Ramos (cell line): ENCODE results near the gene CD81.

ENCODE experiments used
- in situ Hi-C: fragments of 300-500 bp; cut with MboI; formaldehyde crosslinking; loops from one replicate; pipeline ENCODE4 v1.14.3; 2022; ENCODE audit warnings: low sequenced_read_pairs; ENCODE audit not compliant: unreplicated experiment

Gene CD81

GRCh38 chr11:2399488-2400068 lies 22.5 kb downstream of the CD81 start:
- in situ Hi-C loops: loop anchor here (25.0 kb wide), 1 partner anchor 1587 kb away; the partner anchor contains the start of genes PIDD1, PNPLA2 and RPLP2

- in situ Hi-C loops: no loop called here
These were observed 23.1 kb downstream of the CD81 start, which contains the start of gene TSSC4 for GRCh38 chr11:2400069-2400761. Gene TSSC4, plus strand, starts transcription at chr11:2400750. Its CDS starts 1,884 bp downstream, at chr11:2402634.

DNA sequence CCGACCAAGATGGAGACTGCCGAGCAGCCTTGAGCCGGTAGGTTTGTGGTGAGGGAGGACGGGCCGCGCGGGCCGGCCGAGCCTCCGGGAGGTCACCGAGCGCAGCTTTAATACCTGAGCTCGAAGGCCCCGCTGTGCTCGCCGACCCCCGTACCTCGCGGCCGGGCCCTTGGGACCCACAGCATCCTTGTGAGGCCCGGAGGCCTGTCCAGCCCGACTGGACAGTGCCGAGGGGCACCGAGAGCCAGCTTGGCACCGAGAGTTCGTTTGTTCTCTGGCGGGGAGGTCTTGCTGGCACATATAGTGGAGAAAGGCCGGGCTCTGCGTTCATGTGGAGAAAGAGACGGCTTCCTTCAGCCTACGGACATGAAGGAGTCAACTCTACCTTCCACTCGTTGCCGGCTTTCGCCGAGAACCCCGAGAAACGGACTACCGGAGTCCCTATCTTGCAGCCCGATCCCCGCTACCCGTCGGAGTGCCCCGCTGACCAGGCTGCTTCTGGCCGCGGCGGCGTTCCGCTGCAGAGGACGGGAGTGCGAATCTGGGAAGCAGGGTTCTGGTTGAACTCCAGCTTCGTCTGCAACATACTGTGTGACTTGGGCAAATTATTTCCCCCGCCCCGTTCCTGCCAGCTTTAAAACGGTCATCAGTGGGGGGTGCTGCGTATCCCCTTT lies 23.8 kb downstream of the CD81 start:
- in situ Hi-C loops: no loop called here

GRCh38 chr11:2401436-2401984 lies 24.4 kb downstream of the CD81 start:
- in situ Hi-C loops: no loop called here

GRCh38 chr11:2402106-2402505 lies 25.0 kb downstream of the CD81 start:
- in situ Hi-C loops: no loop called here

DNA sequence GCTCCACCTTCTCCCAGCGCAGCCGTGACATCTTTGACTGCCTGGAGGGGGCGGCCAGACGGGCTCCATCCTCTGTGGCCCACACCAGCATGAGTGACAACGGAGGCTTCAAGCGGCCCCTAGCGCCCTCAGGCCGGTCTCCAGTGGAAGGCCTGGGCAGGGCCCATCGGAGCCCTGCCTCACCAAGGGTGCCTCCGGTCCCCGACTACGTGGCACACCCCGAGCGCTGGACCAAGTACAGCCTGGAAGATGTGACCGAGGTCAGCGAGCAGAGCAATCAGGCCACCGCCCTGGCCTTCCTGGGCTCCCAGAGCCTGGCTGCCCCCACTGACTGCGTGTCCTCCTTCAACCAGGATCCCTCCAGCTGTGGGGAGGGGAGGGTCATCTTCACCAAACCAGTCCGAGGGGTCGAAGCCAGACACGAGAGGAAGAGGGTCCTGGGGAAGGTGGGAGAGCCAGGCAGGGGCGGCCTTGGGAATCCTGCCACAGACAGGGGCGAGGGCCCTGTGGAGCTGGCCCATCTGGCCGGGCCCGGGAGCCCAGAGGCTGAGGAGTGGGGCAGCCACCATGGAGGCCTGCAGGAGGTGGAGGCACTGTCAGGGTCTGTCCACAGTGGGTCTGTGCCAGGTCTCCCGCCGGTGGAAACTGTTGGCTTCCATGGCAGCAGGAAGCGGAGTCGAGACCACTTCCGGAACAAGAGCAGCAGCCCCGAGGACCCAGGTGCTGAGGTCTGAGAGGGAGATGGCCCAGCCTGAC lies 26.0 kb downstream of the CD81 start:
- in situ Hi-C loops: no loop called here

DNA sequence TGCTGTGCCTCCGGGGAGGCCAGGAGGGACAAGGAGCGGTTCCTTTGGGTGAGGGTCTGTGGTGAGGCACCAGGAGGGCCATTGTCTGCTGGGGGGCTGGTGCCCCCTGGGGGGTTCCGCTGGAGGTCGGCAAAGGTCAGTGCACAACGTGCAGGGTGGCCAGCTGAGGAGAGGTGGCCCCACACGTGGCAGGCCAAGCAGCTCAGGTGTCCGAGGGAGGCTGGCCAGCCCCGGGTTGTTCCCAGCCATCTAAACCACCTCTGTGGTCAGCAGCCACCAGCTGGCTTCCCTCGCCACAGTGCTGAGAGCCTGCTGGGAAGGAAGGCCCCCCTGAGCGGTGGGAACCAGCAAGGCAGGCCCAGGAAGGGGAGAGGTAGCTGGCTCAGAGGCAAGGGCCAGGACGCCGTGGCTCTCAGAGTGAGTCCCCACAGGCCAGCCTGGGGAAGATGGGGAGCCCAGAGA lies 27.7 kb downstream of the CD81 start:
- in situ Hi-C loops: no loop called here

DNA sequence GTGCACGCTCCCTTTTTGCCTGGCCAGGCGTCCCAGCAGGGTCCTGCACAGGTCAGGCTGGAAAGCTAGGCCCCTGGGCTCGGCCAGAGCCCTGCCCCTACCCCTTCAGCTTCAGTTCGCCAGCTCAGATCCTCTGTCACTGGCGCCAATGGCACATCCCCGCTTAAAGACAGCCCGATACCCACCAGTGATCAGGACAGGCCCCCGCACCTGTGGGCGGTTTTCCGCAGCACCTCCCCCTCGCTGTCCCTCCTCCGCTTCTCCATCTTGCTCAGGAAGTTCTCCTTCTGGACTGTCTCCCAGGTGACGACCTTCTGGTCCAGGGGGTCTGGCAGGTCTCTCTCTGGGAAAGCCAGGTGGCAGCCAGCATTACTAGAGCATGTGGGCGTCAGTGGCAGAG lies 29.3 kb downstream of the CD81 start:
- in situ Hi-C loops: no loop called here

DNA sequence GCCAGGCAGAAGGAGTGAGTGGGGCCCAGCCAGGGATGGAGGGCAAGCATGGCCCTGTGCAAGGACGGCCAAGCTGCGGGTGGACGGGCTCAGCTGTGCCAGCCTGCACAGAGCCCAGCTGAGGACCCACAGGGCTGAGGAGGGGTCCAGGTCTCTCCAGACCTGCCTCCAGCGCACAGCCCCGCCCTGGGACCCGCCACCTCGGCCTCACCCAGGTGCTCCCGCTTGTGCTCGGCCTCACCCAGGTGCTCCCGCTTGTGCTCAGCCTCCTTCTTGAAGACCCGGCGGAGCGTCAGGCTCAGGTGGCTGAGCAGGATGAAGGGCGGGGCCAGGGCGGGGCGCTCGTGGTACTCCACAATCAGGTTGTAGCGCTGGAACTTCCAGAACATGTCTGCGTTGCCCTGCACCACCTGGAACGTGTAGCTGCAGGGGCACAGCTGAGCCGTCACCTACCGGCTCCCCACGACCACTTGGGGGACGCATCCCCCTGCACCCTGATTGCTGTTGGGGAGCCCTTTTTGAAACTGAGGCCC lies 29.8 kb downstream of the CD81 start:
- in situ Hi-C loops: no loop called here

DNA sequence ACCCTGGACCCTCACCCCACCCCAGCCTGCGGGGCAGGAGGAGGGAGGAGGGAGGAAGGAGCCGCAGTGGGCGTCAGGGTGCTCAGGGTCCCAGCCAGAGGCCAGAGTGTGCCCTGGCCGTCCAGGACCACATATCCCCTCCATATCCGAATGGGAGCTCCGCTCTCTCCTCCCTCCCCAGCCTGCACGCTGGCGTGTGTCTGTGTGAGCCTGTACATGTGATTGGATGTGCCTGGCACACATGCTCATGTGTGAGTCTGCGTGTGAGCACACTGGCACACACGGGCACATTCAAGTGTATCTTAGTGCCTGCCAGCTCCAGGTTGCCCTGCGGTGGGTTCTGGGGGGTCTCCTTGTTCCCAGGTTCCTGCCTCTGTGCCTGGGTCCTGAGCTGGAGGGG lies 31.6 kb downstream of the CD81 start:
- in situ Hi-C loops: no loop called here

DNA sequence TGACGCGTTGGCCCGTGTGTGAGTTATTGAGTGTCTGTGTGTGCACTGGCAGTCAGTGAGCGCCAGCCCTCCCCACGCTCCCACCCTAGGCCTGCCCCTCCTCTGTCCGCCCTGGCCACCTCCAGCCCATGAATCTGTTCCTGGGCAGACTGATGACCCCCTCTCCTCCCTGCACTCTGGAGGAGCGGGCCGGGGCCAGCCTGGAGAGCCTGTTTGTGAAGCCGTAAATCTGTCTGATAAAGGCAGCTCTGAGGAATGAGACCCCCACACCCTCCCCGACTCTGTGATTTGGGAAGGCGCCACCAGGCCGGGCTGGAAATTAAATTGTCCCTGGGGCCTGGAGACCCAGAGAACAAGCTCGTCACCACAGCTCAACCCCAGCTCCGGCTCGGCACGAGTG lies 32.0 kb downstream of the CD81 start:
- in situ Hi-C loops: no loop called here

DNA sequence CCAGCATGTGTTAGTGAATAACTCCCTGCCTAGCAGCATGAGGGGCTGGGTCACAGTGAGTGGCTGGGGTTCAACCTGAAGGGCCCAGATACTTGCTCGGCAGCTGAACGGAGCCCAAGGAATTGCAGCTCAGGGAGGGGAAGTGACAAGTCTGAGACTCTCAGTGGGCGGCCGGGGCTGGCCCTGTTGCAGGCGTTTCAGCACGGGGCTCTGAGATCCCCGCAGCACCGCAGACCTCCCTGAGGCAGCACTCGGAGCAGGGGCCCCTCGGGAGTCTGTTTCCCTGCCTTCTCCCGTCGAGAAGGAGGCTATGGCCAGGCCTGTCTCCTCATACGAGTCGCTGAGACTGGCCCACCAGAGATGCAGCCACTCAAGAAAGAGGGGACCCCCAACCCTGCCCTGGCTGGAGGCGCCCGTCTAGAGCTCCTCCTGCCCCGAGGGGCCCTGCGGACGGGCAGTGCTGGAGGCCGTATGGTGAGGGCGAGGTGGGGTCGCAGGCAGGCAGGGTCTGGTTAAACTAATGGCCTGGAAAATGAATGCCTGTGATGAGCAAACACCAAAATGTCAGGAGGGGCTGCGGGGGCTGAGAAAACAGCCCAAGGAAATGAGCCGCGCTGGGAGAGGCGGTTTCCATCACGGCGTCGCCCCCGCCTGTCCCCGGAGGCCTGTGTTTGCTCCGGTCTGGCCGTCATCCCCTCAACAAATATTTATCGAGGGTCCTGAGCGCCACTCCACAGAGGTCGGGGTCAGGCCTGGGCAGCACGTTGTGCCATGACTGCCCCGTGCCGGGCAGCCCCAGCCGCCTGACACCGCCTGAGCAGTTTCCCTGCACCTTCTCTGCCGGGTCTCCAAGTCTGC lies 32.7 kb downstream of the CD81 start:
- in situ Hi-C loops: no loop called here

- in situ Hi-C loops: no loop called here
These were observed 33.5 kb downstream of the CD81 start for GRCh38 chr11:2410616-2411015.

DNA sequence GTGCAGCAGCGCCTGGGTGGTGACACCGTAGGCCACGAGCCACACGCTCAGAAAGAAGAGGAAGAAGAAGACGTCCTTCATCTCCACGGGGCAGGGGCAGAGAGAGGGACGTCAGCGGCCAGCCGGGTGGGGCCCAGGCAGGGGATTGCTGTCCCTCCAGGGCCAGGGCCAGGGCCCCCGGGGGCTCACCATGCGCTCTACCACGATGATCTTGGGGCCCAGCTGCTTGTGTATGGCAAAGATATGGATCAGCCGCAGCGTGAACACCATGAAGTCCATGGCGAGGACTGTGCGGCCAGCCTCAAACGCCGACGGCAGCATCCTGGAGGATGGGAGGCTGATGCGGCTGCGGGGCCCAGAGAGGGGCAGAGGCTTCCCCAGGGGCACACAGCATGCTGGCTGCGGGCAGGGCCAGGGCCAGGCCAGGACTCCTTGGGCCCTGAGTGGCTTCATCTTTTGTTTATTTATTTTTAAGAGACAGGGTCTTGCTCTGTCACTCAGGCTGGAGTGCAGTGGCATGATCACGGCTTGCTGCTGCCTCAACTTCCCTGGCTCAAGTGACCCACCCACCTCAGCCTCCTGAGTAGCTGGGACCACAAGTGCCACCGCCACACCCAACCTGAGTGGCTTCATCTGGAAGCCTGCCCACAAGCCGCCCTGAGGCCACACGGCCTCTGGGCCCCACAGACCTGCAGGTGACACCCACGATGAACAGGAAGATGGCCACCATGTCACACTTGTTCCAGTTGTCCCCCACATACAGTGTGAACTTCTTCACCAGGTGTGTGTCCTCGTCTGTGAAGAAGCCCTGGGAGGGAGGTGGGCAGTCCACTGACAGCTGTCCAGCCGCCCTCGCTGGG lies 34.6 kb downstream of the CD81 start:
- in situ Hi-C loops: no loop called here

DNA sequence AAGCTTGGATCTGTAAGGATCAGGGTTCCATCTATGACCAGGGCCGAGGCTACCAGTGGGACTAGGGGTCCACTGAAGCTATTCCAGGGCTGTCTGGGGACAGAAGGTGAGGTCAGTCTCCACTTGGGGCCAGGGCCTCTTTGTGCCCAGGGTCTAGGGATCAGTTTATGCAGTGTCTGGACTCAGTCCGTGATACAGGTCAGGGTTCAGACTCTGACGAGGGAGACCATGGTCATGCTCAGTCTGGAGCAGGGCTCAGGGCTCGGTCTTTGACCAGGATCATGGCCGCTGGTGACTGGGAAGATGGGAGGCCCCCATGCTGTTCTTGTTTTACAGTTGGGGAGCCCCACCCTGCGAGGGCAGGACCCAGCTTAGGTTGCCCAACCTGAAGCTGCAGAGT lies 35.2 kb downstream of the CD81 start:
- in situ Hi-C loops: no loop called here

DNA sequence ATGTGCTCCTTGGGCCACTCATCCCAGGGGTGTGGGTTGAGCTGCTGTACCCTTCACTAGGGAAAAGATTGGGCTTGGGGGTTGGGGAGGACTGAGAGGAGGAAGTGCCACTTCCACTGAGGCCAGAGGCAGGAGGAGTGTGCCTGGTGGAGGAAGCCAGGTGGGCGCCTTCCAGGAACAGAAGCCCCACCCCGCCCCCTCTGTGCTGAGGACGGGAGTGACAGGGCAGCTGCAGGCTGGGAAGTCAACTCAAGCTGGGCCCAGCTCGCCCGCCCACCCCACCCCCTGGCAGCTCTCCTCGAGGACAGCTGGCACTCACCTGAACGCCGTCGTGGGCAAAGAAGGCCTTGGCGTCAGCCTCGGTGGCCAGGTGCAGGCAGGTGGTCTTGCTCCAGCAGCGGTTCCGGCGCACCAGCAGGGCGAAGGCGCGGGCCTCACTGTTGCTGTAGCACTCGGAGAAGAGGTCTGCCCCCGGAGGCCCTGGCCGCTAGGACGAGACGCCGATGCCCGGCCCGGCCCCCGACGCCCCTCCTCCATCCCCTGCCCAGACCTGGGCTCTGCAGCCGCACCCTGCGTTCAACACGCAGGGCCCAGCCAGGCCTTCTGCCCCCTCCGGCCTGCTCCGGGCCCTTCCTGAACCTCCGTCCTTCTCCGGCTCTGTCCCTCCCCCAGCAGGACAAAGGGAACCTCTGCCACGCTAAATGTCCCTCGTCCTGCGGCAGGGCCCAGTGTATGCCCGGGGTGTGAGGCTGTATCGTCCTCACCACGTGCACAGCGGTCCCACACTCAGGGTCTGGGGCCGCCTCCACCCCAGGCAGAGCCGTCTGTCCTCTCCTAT lies 36.9 kb downstream of the CD81 start:
- in situ Hi-C loops: no loop called here

- in situ Hi-C loops: loop anchor here (5.0 kb wide), 2 partner anchors 102 to 217 kb away; no protein-coding TSS in a partner anchor
These were observed 37.5 kb downstream of the CD81 start for GRCh38 chr11:2414616-2415015.
